Measurements from ENCODE around the gene RAPSN.

DNA sequence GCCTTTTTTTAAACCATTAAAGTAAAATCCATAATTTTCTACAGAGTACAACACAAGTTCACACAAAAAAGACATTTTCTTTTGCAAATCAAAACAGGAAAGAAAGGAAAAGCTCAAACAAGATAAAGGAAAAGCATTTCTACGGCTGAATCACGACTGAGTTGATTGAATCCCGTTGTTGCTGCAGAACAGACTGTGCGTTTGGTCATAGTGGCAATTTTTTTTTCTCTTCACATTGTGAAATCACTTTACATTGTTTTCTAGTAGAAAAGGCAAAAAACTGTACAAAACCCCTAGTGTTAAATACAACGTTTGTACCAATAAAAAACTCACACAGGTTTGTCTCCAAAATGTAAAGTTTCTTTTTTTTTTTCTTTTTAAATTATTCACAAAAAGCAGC is 17.3 kb upstream of the RAPSN start:
- TF ChIP-seq, protein P1, sequence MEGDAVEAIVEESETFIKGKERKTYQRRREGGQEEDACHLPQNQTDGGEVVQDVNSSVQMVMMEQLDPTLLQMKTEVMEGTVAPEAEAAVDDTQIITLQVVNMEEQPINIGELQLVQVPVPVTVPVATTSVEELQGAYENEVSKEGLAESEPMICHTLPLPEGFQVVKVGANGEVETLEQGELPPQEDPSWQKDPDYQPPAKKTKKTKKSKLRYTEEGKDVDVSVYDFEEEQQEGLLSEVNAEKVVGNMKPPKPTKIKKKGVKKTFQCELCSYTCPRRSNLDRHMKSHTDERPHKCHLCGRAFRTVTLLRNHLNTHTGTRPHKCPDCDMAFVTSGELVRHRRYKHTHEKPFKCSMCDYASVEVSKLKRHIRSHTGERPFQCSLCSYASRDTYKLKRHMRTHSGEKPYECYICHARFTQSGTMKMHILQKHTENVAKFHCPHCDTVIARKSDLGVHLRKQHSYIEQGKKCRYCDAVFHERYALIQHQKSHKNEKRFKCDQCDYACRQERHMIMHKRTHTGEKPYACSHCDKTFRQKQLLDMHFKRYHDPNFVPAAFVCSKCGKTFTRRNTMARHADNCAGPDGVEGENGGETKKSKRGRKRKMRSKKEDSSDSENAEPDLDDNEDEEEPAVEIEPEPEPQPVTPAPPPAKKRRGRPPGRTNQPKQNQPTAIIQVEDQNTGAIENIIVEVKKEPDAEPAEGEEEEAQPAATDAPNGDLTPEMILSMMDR (IDR thresholded peaks at IDR 0.05; ENCODE audit: extremely low read depth in 1 of 2, insufficient read depth in 1 of 2, low read depth in 1 of 2, low read length in 2 of 2) = no peak
- no peak for TF ChIP-seq GATA2 (IDR thresholded peaks at IDR 0.05; ENCODE audit: insufficient read depth, insufficient read length, low read depth, low read length)
- no peak for TF ChIP-seq POLR2A (IDR thresholded peaks at IDR 0.05; ENCODE audit: low read depth, low read length)
- peak; percentile 27 for TF ChIP-seq FOS (IDR thresholded peaks at IDR 0.05; ENCODE audit: borderline replicate concordance, insufficient read depth, low read length)
- TF ChIP-seq POLR2AphosphoS5 (IDR thresholded peaks at IDR 0.05; ENCODE audit: insufficient read depth, low read depth, low read length) = no peak
- TF ChIP-seq EZH2 (IDR thresholded peaks at IDR 0.05; ENCODE audit: borderline replicate concordance, low read depth, low read length, severe bottlenecking) = no peak
- TF ChIP-seq, protein P2, sequence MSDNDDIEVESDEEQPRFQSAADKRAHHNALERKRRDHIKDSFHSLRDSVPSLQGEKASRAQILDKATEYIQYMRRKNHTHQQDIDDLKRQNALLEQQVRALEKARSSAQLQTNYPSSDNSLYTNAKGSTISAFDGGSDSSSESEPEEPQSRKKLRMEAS (IDR thresholded peaks at IDR 0.05; ENCODE audit: insufficient read depth, insufficient read length) = no peak

All from endothelial cell of umbilical vein (primary cell).